IMR-90 (cell line): ENCODE measurements around the gene KIAA0040. TPM values are rescaled to one million over a fixed set of nuclear protein-coding genes. Genes with fewer than 3 reads are reported as not detected.

Experiments used
- ATAC-seq: fragments of 200-7000 bp; cut with Tn5 transposase; 2 replicates; pipeline ENCODE4 v1.9.1; 2020; ENCODE audit warnings: low read depth, mild to moderate bottlenecking, moderate library complexity
- BruUV-seq: library from RNA; stranded (reverse); fragments of 400-500 nt; replicated peaks from 2 replicates; lab custom pipeline; 2021; lab: Mats Ljungman, UMichigan
- CTCF ChIA-PET: fragments of 300-600 bp; formaldehyde crosslinking; extraction: SDS; loops from one replicate; lab custom pipeline; 2021; ENCODE audit warnings: antibody characterized with exemption; lab: Yijun Ruan, JAX
- POLR2A ChIA-PET: fragments of 300-600 bp; sonication (Branson Sonifier 250); formaldehyde crosslinking; loops from one replicate; lab custom pipeline; 2022; ENCODE audit warnings: antibody characterized with exemption; ENCODE audit not compliant: unreplicated experiment; lab: Charles Lee
- DNase-seq: peaks from one replicate; pipeline ENCODE4 v3.0.0; 2013
- H2AFZ ChIP-seq: replicated peaks from 2 replicates; pipeline ENCODE3; 2013; ENCODE audit warnings: low read length, mild to moderate bottlenecking; ENCODE audit not compliant: poor library complexity
- H2AK5ac ChIP-seq: 2 replicates; pipeline ENCODE4 v1.6.1; 2013; ENCODE audit warnings: low read depth, low read length, inconsistent platforms
- H2AK9ac ChIP-seq: replicated peaks from 2 replicates; pipeline ENCODE3; 2013; ENCODE audit warnings: mild to moderate bottlenecking, low read depth, low read length, moderate library complexity; ENCODE audit not compliant: poor library complexity
- H2BK120ac ChIP-seq: 2 replicates; pipeline ENCODE4 v1.6.1; 2013; ENCODE audit warnings: low read depth, low read length, inconsistent platforms
- H2BK15ac ChIP-seq: 3 replicates; pipeline ENCODE4 v1.6.1; 2013; ENCODE audit warnings: low read depth, low read length, inconsistent platforms
- H2BK20ac ChIP-seq: 2 replicates; pipeline ENCODE4 v1.6.1; 2013; ENCODE audit warnings: low read depth, mild to moderate bottlenecking, inconsistent platforms, low read length, moderate library complexity
- H2BK5ac ChIP-seq: 2 replicates; pipeline ENCODE4 v1.6.1; 2013; ENCODE audit warnings: mild to moderate bottlenecking, low read depth, low read length, inconsistent platforms; ENCODE audit not compliant: poor library complexity, severe bottlenecking
- H3K14ac ChIP-seq: replicated peaks from 2 replicates; pipeline ENCODE4 v1.6.1; 2013; ENCODE audit warnings: low read depth, low read length, inconsistent platforms
- H3K18ac ChIP-seq: 2 replicates; pipeline ENCODE4 v1.6.1; 2013; ENCODE audit warnings: low read depth, low read length, control low read depth
- H3K23ac ChIP-seq: 2 replicates; pipeline ENCODE4 v1.6.1; 2013; ENCODE audit warnings: low read depth, low read length, inconsistent platforms
- H3K27ac ChIP-seq: 2 replicates; pipeline ENCODE4 v1.5.1; 2013; ENCODE audit warnings: mild to moderate bottlenecking, control low read depth, low read length; ENCODE audit not compliant: insufficient read depth
- H3K27me3 ChIP-seq: 2 replicates; pipeline ENCODE4 v1.6.1; 2013; ENCODE audit warnings: low read length; ENCODE audit not compliant: control insufficient read depth, insufficient read depth
- H3K36me3 ChIP-seq: 2 replicates; pipeline ENCODE4 v1.6.1; 2013; ENCODE audit warnings: low read length, mixed read lengths; ENCODE audit not compliant: control insufficient read depth, insufficient read depth
- H3K4ac ChIP-seq: 2 replicates; pipeline ENCODE4 v1.6.1; 2013; ENCODE audit warnings: low read depth, low read length, inconsistent platforms
- H3K4me1 ChIP-seq: 2 replicates; pipeline ENCODE4 v1.6.1; 2013; ENCODE audit warnings: low read length, mixed read lengths; ENCODE audit not compliant: control insufficient read depth, insufficient read depth
- H3K4me2 ChIP-seq: 2 replicates; pipeline ENCODE4 v1.6.1; 2013; ENCODE audit warnings: low read depth, mild to moderate bottlenecking, control low read depth, low read length, moderate library complexity
- H3K4me3 ChIP-seq: 2 replicates; pipeline ENCODE4 v1.5.1; 2013; ENCODE audit warnings: low read depth, mild to moderate bottlenecking, control low read depth, low read length, moderate library complexity; ENCODE audit not compliant: insufficient read depth
- H3K56ac ChIP-seq: 2 replicates; pipeline ENCODE4 v1.6.1; 2013; ENCODE audit warnings: low read length, inconsistent platforms; ENCODE audit not compliant: insufficient read depth; ENCODE audit errors: extremely low read depth
- H3K79me1 ChIP-seq, 2 experiments: 2 replicates each; pipeline ENCODE4 v1.6.1; 2013; ENCODE audit warnings: low read length in 2 of 2, inconsistent platforms in 1 of 2, low read depth in 1 of 2
- H3K9ac ChIP-seq: 2 replicates; pipeline ENCODE4 v1.6.1; 2013; ENCODE audit warnings: low read depth, low read length, control low read depth
- H3K9me1 ChIP-seq: 2 replicates; pipeline ENCODE4 v1.6.1; 2013; ENCODE audit warnings: low read length, inconsistent platforms; ENCODE audit not compliant: insufficient read depth
- H3K9me3 ChIP-seq: 2 replicates; pipeline ENCODE4 v1.6.1; 2013; ENCODE audit warnings: low read length; ENCODE audit not compliant: control insufficient read depth, insufficient read depth
- H4K20me1 ChIP-seq: 2 replicates; pipeline ENCODE4 v1.6.1; 2013; ENCODE audit warnings: low read length, inconsistent platforms; ENCODE audit not compliant: insufficient read depth
- H4K5ac ChIP-seq: 2 replicates; pipeline ENCODE4 v1.6.1; 2013; ENCODE audit warnings: mild to moderate bottlenecking, low read depth, low read length, control low read depth
- H4K8ac ChIP-seq, 2 experiments: 2 replicates each; pipeline ENCODE4 v1.6.1; 2013; ENCODE audit warnings: low read depth in 2 of 2, low read length in 2 of 2, control low read depth in 1 of 2, inconsistent platforms in 1 of 2
- H4K91ac ChIP-seq: 2 replicates; pipeline ENCODE4 v1.6.1; 2013; ENCODE audit warnings: low read depth, low read length, inconsistent platforms; ENCODE audit not compliant: insufficient read depth
- FOS ChIP-seq: fragments of 150-350 bp; IDR thresholded peaks from 2 replicates; pipeline ENCODE4 v1.6.1; 2016; ENCODE audit warnings: low read depth, low read length
- MXI1 ChIP-seq: IDR thresholded peaks from 2 replicates; pipeline ENCODE4 v1.6.1; 2012; ENCODE audit warnings: low read depth, mild to moderate bottlenecking, low read length, moderate library complexity, borderline replicate concordance
- NFE2L2 ChIP-seq: fragments of 150-350 bp; IDR thresholded peaks from 2 replicates; pipeline ENCODE4 v1.6.1; 2016; ENCODE audit warnings: low read depth, mild to moderate bottlenecking, low read length
- POLR2A ChIP-seq: IDR thresholded peaks from 2 replicates; pipeline ENCODE4 v1.6.1; 2012; ENCODE audit warnings: mild to moderate bottlenecking, low read depth, low read length
- SMC3 ChIP-seq: fragments of 150-350 bp; IDR thresholded peaks from 2 replicates; pipeline ENCODE4 v1.6.1; 2016; ENCODE audit warnings: low read depth, mild to moderate bottlenecking, antibody characterized with exemption, low read length, moderate library complexity
- WGBS, 2 experiments: methylation state at CpG; one replicate each; pipeline versions ENCODE4 v1.1.5 to v1.1.7; 2013; ENCODE audit warnings: missing lambda C conversion rate in 2 of 2; ENCODE audit not compliant: insufficient read length in 1 of 2; ENCODE audit errors: extremely low coverage in 2 of 2; 5-methylcytosine and 5-hydroxymethylcytosine counted together
- dilution Hi-C: fragments of 300-500 bp; cut with HindIII; formaldehyde crosslinking; loops from one replicate; pipeline ENCODE4 v1.14.3; 2018; ENCODE audit warnings: low sequenced_read_pairs; ENCODE audit not compliant: unreplicated experiment
- in situ Hi-C: fragments of 300-500 bp; cut with MboI; formaldehyde crosslinking; loops from 3 replicates; pipeline ENCODE4 v1.14.3; 2019; ENCODE audit warnings: low sequenced_read_pairs, inconsistent platforms, mixed read lengths
- intact Hi-C: fragments of 100-400 bp; cut with micrococcal nuclease; formaldehyde crosslinking; loops from 2 replicates; pipeline ENCODE4 v1.10.0; 2022
- polyA plus RNA-seq, 3 experiments: library from polyadenylated mRNA; depleted of rRNA; stranded (reverse); fragments of >200 nt; gene quantifications; 2 replicates each; pipeline ENCODE4 v1.2.3, GENCODE V29; 2012; ENCODE audit warnings: low replicate concordance in 1 of 3
- total RNA-seq: library from RNA; depleted of rRNA; stranded (reverse); fragments of >200 nt; gene quantifications from 2 replicates; pipeline ENCODE4 v1.2.3, GENCODE V29; 2012
- TF ChIP-seq, protein P1 (sequence below): fragments of 150-350 bp; IDR thresholded peaks from 2 replicates; pipeline ENCODE4 v1.6.1; 2017; ENCODE audit warnings: mild to moderate bottlenecking, antibody characterized with exemption, low read length, low read depth
- TF ChIP-seq, protein P2 (sequence below): conservative IDR thresholded peaks from 2 replicates; pipeline ENCODE4 v1.5.1; 2012; ENCODE audit warnings: mild to moderate bottlenecking, low read depth, low read length, improper control_type of control experiment

Gene KIAA0040
- total and polyA plus RNA-seq, 2 of the 4 experiments (the other 2 are of a cell fraction): 0.05 to 0.18 TPM

- Histone ChIP-seq H4K8ac (no peak overlapping the region), H4K5ac (no peak overlapping the region), H3K4me2 (no peak overlapping the region), H2BK120ac (no peak overlapping the region), H4K20me1 (no peaks in the 10 kb centered on the region), H2AK9ac (no peak overlapping the region), H3K27me3 (no peaks in the 10 kb centered on the region), H3K9ac (no peak overlapping the region), H3K27ac (no peak overlapping the region), H3K56ac (no peak overlapping the region), H3K18ac (no peak overlapping the region), H3K9me3 (no peaks in the 10 kb centered on the region), H3K23ac (no peak overlapping the region), H3K4me3 (no peak overlapping the region), H3K79me1 (no peaks in the 10 kb centered on the region), H3K14ac (no peak overlapping the region), H2BK15ac (no peak overlapping the region), H2AFZ (no peak overlapping the region), H2AK5ac (no peak overlapping the region), H3K4me1 (no peaks in the 10 kb centered on the region), H4K91ac (no peak overlapping the region), H2BK20ac (no peak overlapping the region), H3K9me1 (no peaks in the 10 kb centered on the region; the same call in 1 of the 2 replicates), H3K36me3 (no peaks in the 10 kb centered on the region), H3K4ac (no peak overlapping the region), H2BK5ac (no peak overlapping the region)
- DNase-seq (no peak), ATAC-seq (no peak)
- POLR2A ChIA-PET: no interaction called here
- WGBS, 2 experiments: 66% methylated on average over 6 of the region's 13 CpGs; no CpG with 5 or more reads in 1 of the 2 experiments
- intact Hi-C loops: no loop called here
- TF ChIP-seq NFE2L2 (no peak), SMC3 (no peak), MXI1 (no peak), FOS (no peak), POLR2A (no peak)
- TF ChIP-seq, protein P1, sequence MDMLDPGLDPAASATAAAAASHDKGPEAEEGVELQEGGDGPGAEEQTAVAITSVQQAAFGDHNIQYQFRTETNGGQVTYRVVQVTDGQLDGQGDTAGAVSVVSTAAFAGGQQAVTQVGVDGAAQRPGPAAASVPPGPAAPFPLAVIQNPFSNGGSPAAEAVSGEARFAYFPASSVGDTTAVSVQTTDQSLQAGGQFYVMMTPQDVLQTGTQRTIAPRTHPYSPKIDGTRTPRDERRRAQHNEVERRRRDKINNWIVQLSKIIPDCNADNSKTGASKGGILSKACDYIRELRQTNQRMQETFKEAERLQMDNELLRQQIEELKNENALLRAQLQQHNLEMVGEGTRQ: no peak
- TF ChIP-seq, protein P2, sequence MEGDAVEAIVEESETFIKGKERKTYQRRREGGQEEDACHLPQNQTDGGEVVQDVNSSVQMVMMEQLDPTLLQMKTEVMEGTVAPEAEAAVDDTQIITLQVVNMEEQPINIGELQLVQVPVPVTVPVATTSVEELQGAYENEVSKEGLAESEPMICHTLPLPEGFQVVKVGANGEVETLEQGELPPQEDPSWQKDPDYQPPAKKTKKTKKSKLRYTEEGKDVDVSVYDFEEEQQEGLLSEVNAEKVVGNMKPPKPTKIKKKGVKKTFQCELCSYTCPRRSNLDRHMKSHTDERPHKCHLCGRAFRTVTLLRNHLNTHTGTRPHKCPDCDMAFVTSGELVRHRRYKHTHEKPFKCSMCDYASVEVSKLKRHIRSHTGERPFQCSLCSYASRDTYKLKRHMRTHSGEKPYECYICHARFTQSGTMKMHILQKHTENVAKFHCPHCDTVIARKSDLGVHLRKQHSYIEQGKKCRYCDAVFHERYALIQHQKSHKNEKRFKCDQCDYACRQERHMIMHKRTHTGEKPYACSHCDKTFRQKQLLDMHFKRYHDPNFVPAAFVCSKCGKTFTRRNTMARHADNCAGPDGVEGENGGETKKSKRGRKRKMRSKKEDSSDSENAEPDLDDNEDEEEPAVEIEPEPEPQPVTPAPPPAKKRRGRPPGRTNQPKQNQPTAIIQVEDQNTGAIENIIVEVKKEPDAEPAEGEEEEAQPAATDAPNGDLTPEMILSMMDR: no peak
- dilution Hi-C loops: no loop called here
- CTCF ChIA-PET: no interaction called here
- in situ Hi-C loops: no loop called here
- BruUV-seq: no TSS peak
Measured at GRCh38 chr1:175118375-175119367, 73.9 kb downstream of the KIAA0040 start.
